ENCODE measurements around the gene CRYBB2. TPM values are rescaled to one million over a fixed set of nuclear protein-coding genes. Genes with fewer than 3 reads are reported as not detected.
"Not testable (repeated sequence)": the region's sequence is repeated elsewhere in the genome, so short reads cannot be mapped to it uniquely, and the experiment has no call there.

Gene CRYBB2
- total and polyA plus RNA-seq, 2 donors (not counting 1 experiment from before 2014, with no cell fraction given), result not detected

GRCh38 chr22:25273928-25274327 is 54.5 kb downstream of the CRYBB2 start:
- CTCF ChIA-PET; H3K4me1 ChIP-seq (ENCODE audit: control insufficient read depth in 2 of 2, insufficient read depth in 2 of 2, low read length in 2 of 2); H3K79me2 ChIP-seq (ENCODE audit: control insufficient read depth, insufficient read depth, low read length); ATAC-seq (ENCODE audit: low read depth); intact Hi-C loops (cut with micrococcal nuclease); H4K20me1 ChIP-seq (ENCODE audit: control insufficient read depth, insufficient read depth, low read length, poor library complexity, severe bottlenecking); H3K4me3 ChIP-seq (ENCODE audit: control extremely low read depth in 1 of 5, extremely low read depth in 1 of 5, insufficient read depth in 1 of 5, low read depth in 2 of 5, low read length in 4 of 5); H3K4me3 Mint-ChIP-seq; H2AFZ ChIP-seq (ENCODE audit: insufficient read depth, low read depth, low read length, poor library complexity, severe bottlenecking); DNase-seq; H3K27ac ChIP-seq (ENCODE audit: low read length in 2 of 2); H3K9me3 Mint-ChIP-seq (ENCODE audit: insufficient read depth); H3K9me3 ChIP-seq (ENCODE audit: control extremely low read depth in 1 of 3, control insufficient read depth in 2 of 3, insufficient read depth in 1 of 3, low read length in 2 of 3); POLR2A ChIA-PET; H3K9ac ChIP-seq (ENCODE audit: low read length); H3K27ac Mint-ChIP-seq; H3K4me1 Mint-ChIP-seq; H3K4me2 ChIP-seq (replicated peaks; ENCODE audit: low read depth, low read length, poor library complexity, severe bottlenecking); H3K27me3 ChIP-seq (replicated peaks in 1 of 4; ENCODE audit: control extremely low read depth in 1 of 4, control insufficient read depth in 3 of 4, insufficient read depth in 4 of 4, low read length in 3 of 4); H3K36me3 ChIP-seq (replicated peaks in 1 of 2; ENCODE audit: control extremely low read depth in 1 of 2, control insufficient read depth in 1 of 2, extremely low read depth in 1 of 2, insufficient read depth in 2 of 2, low read length in 1 of 2): not testable (repeated sequence)
- 100% methylated on average over 1 of the region's 3 CpGs for WGBS (ENCODE audit: insufficient coverage)
- peaks cover 17% of the 10 kb centered on the region for H3K27me3 Mint-ChIP-seq

- WGBS (ENCODE audit: insufficient coverage), result 60% methylated on average over 1 of the region's 2 CpGs
- CTCF ChIA-PET, result interaction anchor here (0.6 kb wide), 1 partner anchor 945 kb away, joined by 3 read pairs; no protein-coding TSS in a partner anchor
- H3K27me3 ChIP-seq (replicated peaks in 1 of 4; ENCODE audit: control extremely low read depth in 1 of 4, control insufficient read depth in 3 of 4, insufficient read depth in 4 of 4, low read length in 3 of 4), result peaks cover 0 to 28% (median 5%) of the 10 kb centered on the region in 4 experiments
- Mint-ChIP-seq H3K4me1 (peaks cover 35% of the 10 kb centered on the region), H3K27me3 (peaks cover 45% of the 10 kb centered on the region), H3K27ac (peak overlapping the region; percentile 50), H3K4me3 (peak overlapping the region; percentile 23)
- H3K9me3 Mint-ChIP-seq (ENCODE audit: insufficient read depth); H3K4me3 ChIP-seq (ENCODE audit: control extremely low read depth in 1 of 5, extremely low read depth in 1 of 5, insufficient read depth in 1 of 5, low read depth in 2 of 5, low read length in 4 of 5); H3K9me3 ChIP-seq (ENCODE audit: control extremely low read depth in 1 of 3, control insufficient read depth in 2 of 3, insufficient read depth in 1 of 3, low read length in 2 of 3); H3K27ac ChIP-seq (ENCODE audit: low read length in 2 of 2); POLR2A ChIA-PET; H4K20me1 ChIP-seq (ENCODE audit: control insufficient read depth, insufficient read depth, low read length, poor library complexity, severe bottlenecking); H3K4me2 ChIP-seq (replicated peaks; ENCODE audit: low read depth, low read length, poor library complexity, severe bottlenecking); H3K36me3 ChIP-seq (replicated peaks in 1 of 2; ENCODE audit: control extremely low read depth in 1 of 2, control insufficient read depth in 1 of 2, extremely low read depth in 1 of 2, insufficient read depth in 2 of 2, low read length in 1 of 2); H3K9ac ChIP-seq (ENCODE audit: low read length); intact Hi-C loops (cut with micrococcal nuclease); H3K79me2 ChIP-seq (ENCODE audit: control insufficient read depth, insufficient read depth, low read length); H2AFZ ChIP-seq (ENCODE audit: insufficient read depth, low read depth, low read length, poor library complexity, severe bottlenecking): not testable (repeated sequence)
- ATAC-seq (ENCODE audit: low read depth), result peak; percentile 61
- peak; percentile 30 for DNase-seq
- H3K4me1 ChIP-seq (ENCODE audit: control insufficient read depth in 2 of 2, insufficient read depth in 2 of 2, low read length in 2 of 2), result peaks cover 11 to 17% of the 10 kb centered on the region in 2 donors
Observed at GRCh38 chr22:25280118-25280517, 60.7 kb downstream of the CRYBB2 start.

Small RNA genes lying within 50 kb of the gene (small RNA-seq; reads per million reads assigned to genes)
- not detected for gene Z99916.2 (ENCODE audit: insufficient read length, low read depth, low replicate concordance)

Other genes starting within 250 kb of the CRYBB2 start
- not detected in 2 replicates for gene CRYBB3, start 19.8 kb upstream of the CRYBB2 start, total RNA-seq
- gene CRYBB3, start 19.8 kb upstream of the CRYBB2 start, polyA plus RNA-seq, result not detected in 2 replicates